SK-N-SH (cell line): ENCODE measurements around the gene SPDYE3. TPM values are rescaled to one million over a fixed set of nuclear protein-coding genes. Genes with fewer than 3 reads are reported as not detected.
"Not testable (repeated sequence)": the region's sequence is repeated elsewhere in the genome, so short reads cannot be mapped to it uniquely, and the experiment has no call there.

Source experiments
- CTCF ChIA-PET: fragments of 300-600, 350-600 bp; formaldehyde crosslinking; extraction: SDS; loops from one replicate; lab custom pipeline; 2021; lab: Yijun Ruan, JAX
- POLR2A ChIA-PET: fragments of 350-600 bp; sonication (Branson Sonifier 250); formaldehyde crosslinking; extraction: SDS; loops from one replicate; lab custom pipeline; 2020; ENCODE audit warnings: antibody characterized with exemption, inconsistent platforms; lab: Yijun Ruan, JAX
- DNase-seq: peaks from one replicate; pipeline ENCODE4 v3.0.0; 2012
- H2AFZ ChIP-seq: fragments of 200-600 bp; sonication (generic); 2 replicates; pipeline ENCODE4 v1.8.1; 2016; ENCODE audit warnings: antibody characterized with exemption, mild to moderate bottlenecking, low read depth
- H3F3A ChIP-seq: fragments of 200-600 bp; sonication (generic); replicated peaks from 2 replicates; pipeline ENCODE3; 2016; ENCODE audit warnings: antibody characterized with exemption, mild to moderate bottlenecking; ENCODE audit not compliant: insufficient read depth
- H3K27ac ChIP-seq, 2 experiments: fragments of 200-500 bp in 1 of 2; fragments of 200-600 bp in 1 of 2; sonication (Bioruptor generic) in 1 of 2; sonication (generic), shearing (Covaris generic) in 1 of 2; 2 replicates each; pipeline versions ENCODE4 v1.5.1 to v1.6.1; 2014 to 2016; ENCODE audit warnings: low read depth in 2 of 2, inconsistent platforms in 1 of 2, low read length in 1 of 2, mild to moderate bottlenecking in 1 of 2, mixed read lengths in 1 of 2
- H3K27me3 ChIP-seq: fragments of 200-600 bp; sonication (generic), shearing (Covaris generic); 2 replicates; pipeline ENCODE4 v1.6.1; 2016; ENCODE audit warnings: mixed run types; ENCODE audit not compliant: insufficient read depth
- H3K36me3 ChIP-seq, 2 experiments: fragments of 200-500 bp in 1 of 2; fragments of 200-600 bp in 1 of 2; sonication (Bioruptor generic) in 1 of 2; sonication (generic) in 1 of 2; replicated peaks in 1 of 2; 2 replicates each; pipeline versions ENCODE3 to v1.5.1; 2014 to 2016; ENCODE audit warnings: low read length in 1 of 2, mild to moderate bottlenecking in 1 of 2; ENCODE audit not compliant: insufficient read depth in 2 of 2, control insufficient read depth in 1 of 2
- H3K4me1 ChIP-seq, 2 experiments: fragments of 200-500 bp in 1 of 2; fragments of 200-600 bp in 1 of 2; sonication (Bioruptor generic) in 1 of 2; sonication (generic), shearing (Covaris generic) in 1 of 2; 2 replicates each; pipeline versions ENCODE4 v1.5.1 to v1.6.1; 2014 to 2016; ENCODE audit warnings: low read depth in 1 of 2, low read length in 1 of 2, mixed run types in 1 of 2; ENCODE audit not compliant: insufficient read depth in 2 of 2, control insufficient read depth in 1 of 2
- H3K4me2 ChIP-seq: fragments of 200-600 bp; sonication (generic), shearing (Covaris generic); 2 replicates; pipeline ENCODE4 v1.6.1; 2017; ENCODE audit warnings: mixed run types
- H3K4me3 ChIP-seq, 2 experiments: fragments of 200-500 bp in 1 of 2; fragments of 200-600 bp in 1 of 2; sonication (Bioruptor generic) in 1 of 2; sonication (generic), shearing (Covaris generic) in 1 of 2; 2 replicates each; pipeline versions ENCODE4 v1.5.1 to v1.8.1; 2014 to 2016; ENCODE audit warnings: low read depth in 2 of 2, inconsistent platforms in 1 of 2, low read length in 1 of 2, mild to moderate bottlenecking in 1 of 2, mixed read lengths in 1 of 2, moderate library complexity in 1 of 2
- H3K79me2 ChIP-seq: fragments of 200-600 bp; sonication (generic); 2 replicates; pipeline ENCODE4 v1.8.1; 2017; ENCODE audit warnings: mild to moderate bottlenecking; ENCODE audit not compliant: insufficient read depth
- H3K9ac ChIP-seq: fragments of 200-600 bp; sonication (generic); 2 replicates; pipeline ENCODE4 v1.6.1; 2017; ENCODE audit warnings: mixed run types
- H3K9me2 ChIP-seq: fragments of 200-600 bp; sonication (generic); 2 replicates; pipeline ENCODE4 v1.6.1; 2017; ENCODE audit warnings: mixed run types
- H3K9me3 ChIP-seq: fragments of 200-600 bp; sonication (generic); 2 replicates; pipeline ENCODE4 v1.6.1; 2017; ENCODE audit warnings: mixed run types, mild to moderate bottlenecking, moderate library complexity
- H4K20me1 ChIP-seq: fragments of 200-600 bp; sonication (generic); 2 replicates; pipeline ENCODE4 v1.6.1; 2017; ENCODE audit warnings: mild to moderate bottlenecking, mixed run types; ENCODE audit not compliant: insufficient read depth
- WGBS: methylation state at CpG from one replicate; pipeline ENCODE4 v1.1.6; 2017; ENCODE audit warnings: low lambda C conversion rate; 5-methylcytosine and 5-hydroxymethylcytosine counted together
- polyA plus RNA-seq, 3 experiments: library from polyadenylated mRNA; depleted of rRNA; stranded (reverse); fragments of >200 nt; gene quantifications; 2 replicates each; pipeline ENCODE4 v1.2.3, GENCODE V29; 2012

SPDYE3 gene
- polyA plus RNA-seq, 1 of the 3 experiments (the other 2 are of a cell fraction): not detected

DNA sequence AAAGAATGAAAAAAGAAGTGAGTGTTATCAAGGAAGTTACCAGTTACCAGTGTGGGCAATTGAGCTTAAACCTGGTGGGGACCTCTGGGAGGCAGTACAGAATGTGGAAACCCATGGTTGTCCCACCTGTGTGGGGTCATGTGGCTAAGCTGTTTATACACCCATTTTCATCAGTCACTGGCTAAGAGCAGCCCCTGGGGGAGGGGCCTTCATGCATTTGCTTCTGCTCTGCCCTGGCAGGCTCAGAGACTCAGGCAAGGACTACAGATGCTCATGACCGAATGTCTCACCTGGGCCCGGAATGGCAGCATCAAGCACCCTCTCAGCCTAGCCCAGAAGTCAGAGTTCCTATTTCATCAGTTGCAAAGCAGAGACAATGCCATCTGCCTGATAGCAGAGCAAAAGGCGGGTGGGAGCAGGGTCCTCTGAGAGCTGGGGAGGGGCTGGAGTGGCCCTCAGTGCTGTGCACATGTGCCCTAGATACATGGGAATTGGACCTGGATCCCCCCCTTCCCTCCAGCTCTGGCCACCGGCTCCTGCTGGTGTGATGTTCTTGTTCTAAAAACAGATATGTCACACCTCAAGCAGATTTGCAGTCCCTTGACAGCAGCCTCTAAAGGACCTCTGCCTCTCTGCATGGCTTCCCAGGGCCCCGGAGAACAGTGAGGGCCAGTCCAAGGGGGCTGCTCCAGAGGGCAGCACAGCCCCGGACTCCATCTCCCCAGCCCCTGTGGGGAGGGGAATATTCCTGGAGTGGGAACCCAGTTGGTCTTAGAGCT lies 20.1 kb upstream of the SPDYE3 start:
- H3K4me3 ChIP-seq, H3F3A ChIP-seq, H3K9me2 ChIP-seq, H3K9me3 ChIP-seq, H3K36me3 ChIP-seq, H4K20me1 ChIP-seq, H2AFZ ChIP-seq, H3K9ac ChIP-seq, H3K4me1 ChIP-seq, H3K79me2 ChIP-seq, POLR2A ChIA-PET, H3K27ac ChIP-seq, DNase-seq, H3K4me2 ChIP-seq, CTCF ChIA-PET, H3K27me3 ChIP-seq: not testable (repeated sequence)
- WGBS: 92% methylated on average over 6 of the region's 6 CpGs

DNA sequence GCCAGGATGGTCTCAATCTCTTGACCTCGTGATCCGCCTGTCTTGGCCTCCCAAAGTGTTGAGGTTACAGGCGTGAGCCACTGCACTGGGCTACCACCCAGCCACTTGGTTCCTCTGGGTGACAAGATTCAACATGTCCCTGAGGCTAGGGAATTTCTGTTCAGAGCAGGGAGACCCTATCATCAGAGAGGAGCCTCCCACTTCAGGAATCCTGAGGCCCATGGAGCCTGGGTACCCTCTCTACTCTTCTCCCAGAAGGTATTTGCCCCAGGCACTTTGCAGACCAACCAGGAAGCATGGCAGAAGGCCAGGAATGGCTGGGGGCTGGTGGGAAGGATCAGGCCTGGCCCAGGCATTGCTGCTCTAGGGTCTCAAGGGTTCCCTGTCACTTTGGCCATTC lies 19.2 kb upstream of the SPDYE3 start:
- H3K4me1 ChIP-seq, H3K9me2 ChIP-seq, CTCF ChIA-PET, H2AFZ ChIP-seq, H3K4me2 ChIP-seq, H4K20me1 ChIP-seq, H3K9ac ChIP-seq, POLR2A ChIA-PET, DNase-seq, H3K27me3 ChIP-seq, H3K4me3 ChIP-seq, H3K36me3 ChIP-seq, H3K27ac ChIP-seq, H3K79me2 ChIP-seq, H3K9me3 ChIP-seq, H3F3A ChIP-seq: not testable (repeated sequence)
- 100% methylated on average over 3 of the region's 3 CpGs for WGBS

DNA sequence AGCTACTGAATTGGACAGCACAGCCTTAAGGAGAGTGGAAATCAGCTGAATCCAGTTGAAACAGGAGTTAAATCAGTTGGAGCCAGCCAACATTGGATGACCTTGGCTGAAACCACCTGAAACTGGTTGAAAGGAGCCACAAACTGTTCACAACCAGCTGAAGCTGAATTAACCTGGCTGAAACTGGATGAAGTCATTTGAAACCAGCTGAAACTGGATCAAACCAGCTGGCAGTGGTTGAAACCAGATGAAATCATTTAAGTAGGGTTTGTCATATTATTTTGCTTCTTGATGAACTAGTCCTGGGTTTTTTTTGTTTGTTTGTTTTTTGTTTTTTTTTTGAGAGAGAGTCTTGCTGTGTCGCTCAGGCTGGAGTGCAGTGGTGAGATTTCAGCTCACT lies 15.3 kb upstream of the SPDYE3 start:
- H3K79me2 ChIP-seq, H3K4me2 ChIP-seq, H2AFZ ChIP-seq, CTCF ChIA-PET, H3K36me3 ChIP-seq, H3F3A ChIP-seq, H3K4me3 ChIP-seq, H4K20me1 ChIP-seq, H3K4me1 ChIP-seq, DNase-seq, H3K27ac ChIP-seq, H3K9me2 ChIP-seq, POLR2A ChIA-PET, H3K9ac ChIP-seq, H3K27me3 ChIP-seq, H3K9me3 ChIP-seq: not testable (repeated sequence)
- WGBS: 100% methylated on average over 1 of the region's 1 CpG

DNA sequence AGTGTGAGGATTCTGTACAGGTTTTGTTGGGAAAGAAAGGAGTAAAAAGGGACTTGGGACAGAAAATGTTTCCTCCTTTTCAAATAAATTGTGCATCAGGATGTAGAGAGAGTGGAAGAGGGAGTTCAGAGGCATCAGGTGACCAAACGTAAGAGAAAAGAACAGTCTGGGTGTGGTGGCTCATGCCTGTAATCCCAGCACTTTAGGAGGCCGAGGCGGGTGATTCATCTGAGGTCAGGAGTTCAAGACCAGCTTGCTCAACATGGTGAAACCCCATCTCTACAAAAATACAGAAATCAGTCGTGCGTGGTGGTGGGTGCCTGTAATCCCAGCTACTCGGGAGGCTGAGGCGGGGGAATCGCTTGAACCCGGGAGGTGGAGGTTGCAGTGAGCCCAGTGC lies 12.2 kb upstream of the SPDYE3 start:
- not testable (repeated sequence) for DNase-seq
- WGBS: 86% methylated on average over 9 of the region's 9 CpGs

DNA sequence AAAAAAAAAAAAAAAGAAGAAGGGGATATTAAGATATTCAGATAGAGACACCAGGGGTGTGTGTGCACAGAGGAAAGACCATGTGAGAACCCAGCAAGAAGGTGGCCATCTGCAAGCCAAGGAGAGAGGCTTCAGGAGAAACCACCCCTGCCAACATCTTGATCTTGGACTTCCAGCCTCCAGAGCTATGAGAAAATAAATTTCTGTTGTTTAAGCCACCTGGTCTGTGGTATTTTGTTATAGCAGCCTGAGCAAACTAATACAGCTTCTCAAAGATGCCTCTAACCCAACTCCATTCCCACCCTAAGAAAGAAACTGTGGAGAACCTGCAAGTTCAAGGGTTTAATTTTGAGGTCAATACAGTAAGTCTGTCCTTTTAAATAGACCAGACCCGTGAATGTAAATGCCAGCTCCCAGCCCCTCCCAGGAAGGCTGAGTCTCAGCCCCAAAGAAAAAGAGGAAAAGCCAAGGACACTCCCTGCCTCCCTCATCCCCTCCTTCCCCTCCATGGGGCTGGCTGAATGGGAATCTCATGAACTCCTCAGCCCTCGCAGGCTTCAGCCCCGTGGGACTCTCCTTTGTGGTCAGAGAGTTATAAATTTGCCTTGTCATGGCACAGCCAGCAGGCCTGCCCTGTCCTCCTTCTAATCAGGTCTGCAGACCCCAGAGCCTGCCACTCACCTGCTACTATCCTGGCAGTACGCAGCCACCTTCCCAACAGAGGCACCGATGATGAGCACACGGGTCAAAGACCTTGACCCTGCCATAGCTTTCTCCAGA lies 9.5 kb upstream of the SPDYE3 start:
- H4K20me1 ChIP-seq, H3K9ac ChIP-seq, H2AFZ ChIP-seq, DNase-seq, H3K79me2 ChIP-seq, H3K9me2 ChIP-seq, H3F3A ChIP-seq, H3K4me2 ChIP-seq, H3K9me3 ChIP-seq, H3K27me3 ChIP-seq, H3K4me3 ChIP-seq, H3K4me1 ChIP-seq, H3K27ac ChIP-seq, H3K36me3 ChIP-seq, CTCF ChIA-PET, POLR2A ChIA-PET: not testable (repeated sequence)
- WGBS: 96% methylated on average over 3 of the region's 6 CpGs

More for the DNA sequence above, 12.2 kb upstream of the SPDYE3 start:
- H3K4me2 ChIP-seq, H3K9me2 ChIP-seq, H3K4me3 ChIP-seq, H3K9me3 ChIP-seq, H3K27me3 ChIP-seq, H3F3A ChIP-seq, H4K20me1 ChIP-seq, H3K4me1 ChIP-seq, POLR2A ChIA-PET, H3K79me2 ChIP-seq, H3K27ac ChIP-seq, H3K9ac ChIP-seq, CTCF ChIA-PET, H3K36me3 ChIP-seq, H2AFZ ChIP-seq: not testable (repeated sequence)

DNA sequence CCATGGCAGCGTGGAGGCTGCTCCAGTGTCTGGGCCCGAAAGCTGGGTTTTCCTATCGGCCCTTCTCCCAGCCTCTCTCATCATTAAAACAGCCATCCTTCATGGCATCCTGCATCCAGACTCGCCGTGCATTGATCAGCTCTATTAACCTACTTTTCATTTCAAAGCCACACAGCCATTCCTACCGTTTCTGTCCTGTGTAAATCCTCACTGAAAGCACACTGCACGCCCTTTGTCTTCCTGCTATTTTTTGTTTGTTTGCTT lies 8.9 kb upstream of the SPDYE3 start:
- not testable (repeated sequence) for H3K27ac ChIP-seq

More for the DNA sequence above, 8.9 kb upstream of the SPDYE3 start:
- H3F3A ChIP-seq, H3K79me2 ChIP-seq, H2AFZ ChIP-seq, H3K4me3 ChIP-seq, H4K20me1 ChIP-seq, H3K9me2 ChIP-seq, H3K27me3 ChIP-seq, H3K9ac ChIP-seq, H3K4me1 ChIP-seq, POLR2A ChIA-PET, H3K9me3 ChIP-seq, H3K36me3 ChIP-seq, DNase-seq, CTCF ChIA-PET, H3K4me2 ChIP-seq: not testable (repeated sequence)
- WGBS: 93% methylated on average over 6 of the region's 7 CpGs
